Breast epithelium (tissue), 3 donors: Measurements from ENCODE around the gene NCS1.

Experiments
- CTCF ChIP-seq, 3 donors: fragments of 450-650 bp; IDR thresholded peaks; one replicate each; pipeline ENCODE4 v1.5.1; 2016 to 2017; ENCODE audit warnings: antibody characterized with exemption in 3 of 3, mild to moderate bottlenecking in 3 of 3, moderate library complexity in 3 of 3
- POLR2A ChIP-seq: fragments of 450-650 bp; IDR thresholded peaks from one replicate; pipeline ENCODE4 v1.6.1; 2016; ENCODE audit warnings: antibody characterized with exemption, mild to moderate bottlenecking, moderate library complexity

DNA sequence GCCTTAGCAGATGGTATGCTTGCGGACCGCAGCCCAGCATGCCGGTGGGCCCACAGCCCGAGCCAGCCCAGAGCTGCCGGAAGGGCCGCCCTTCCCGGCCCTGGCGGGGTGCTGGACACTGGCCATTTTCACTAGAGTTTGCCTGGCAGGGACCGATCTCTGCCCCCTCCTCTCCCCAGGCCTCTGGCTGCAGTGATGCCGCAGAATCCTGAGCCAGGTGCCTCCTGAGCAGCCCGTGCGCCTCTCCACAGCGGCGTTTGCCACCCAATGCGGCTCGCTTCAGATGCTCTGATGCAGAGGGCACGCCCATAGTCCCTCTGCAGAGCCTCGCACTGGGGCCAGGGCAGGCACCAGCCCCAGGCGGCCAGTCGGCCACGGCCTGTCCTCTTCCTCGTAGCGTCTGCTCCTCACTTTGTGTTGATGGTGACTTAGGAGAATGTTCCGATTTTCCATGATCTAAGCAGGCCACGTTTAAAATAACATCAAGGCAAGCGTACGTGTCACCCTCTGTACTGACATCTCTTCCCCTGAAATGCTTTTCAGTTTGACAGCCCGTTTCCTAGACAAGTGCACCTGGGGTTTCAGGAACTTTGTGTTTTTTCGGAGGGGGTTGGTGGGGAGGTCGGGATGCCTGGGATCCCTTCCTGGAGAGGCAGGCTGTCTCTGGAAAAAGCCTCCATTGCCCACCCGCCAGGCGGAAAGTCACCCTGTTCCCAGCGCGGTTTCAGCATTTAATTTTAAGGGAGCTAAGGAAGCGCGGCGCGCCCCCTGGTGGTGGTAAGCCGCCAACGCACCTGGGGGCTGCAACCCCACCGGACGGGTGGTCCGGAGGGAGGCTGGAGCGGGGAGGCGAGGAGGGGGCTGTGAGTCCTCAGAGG lies 63.6 kb downstream of the NCS1 start:
- TF ChIP-seq CTCF (IDR thresholded peaks at IDR 0.05), result peak; percentile 97 to 99 (median 98)
- TF ChIP-seq POLR2A, result no peak
